ENCODE data around the gene EFHC1.

DNA sequence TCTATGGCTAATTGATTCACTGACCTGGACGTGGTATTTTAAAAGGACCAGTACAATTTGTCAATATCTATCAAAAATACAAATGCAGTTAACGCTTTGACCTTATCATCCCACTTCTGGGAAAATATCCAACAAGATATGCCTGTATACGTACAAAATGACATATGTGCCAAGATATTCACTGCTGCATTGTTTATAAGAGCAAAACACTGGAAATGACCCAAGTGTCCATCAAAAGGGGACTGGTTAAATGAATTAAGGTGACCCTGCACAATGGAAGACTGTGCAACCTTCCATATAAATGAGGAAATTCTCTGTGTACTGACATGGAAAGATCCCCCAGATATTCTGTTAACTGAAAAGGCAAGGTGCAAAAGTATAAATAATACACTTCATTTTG is 142.8 kb downstream of the EFHC1 start:
- TF ChIP-seq CTCF (IDR thresholded peaks at IDR 0.05) (no peak), POLR2AphosphoS5 (IDR thresholded peaks at IDR 0.05) (no peak)

Data from prostate gland (tissue), 2 donors.